Dedifferentiated amniotic fluid mesenchymal stem cell (primary cell): ENCODE results near the gene GRID2IP.

ENCODE experiments used
- DNase-seq: peaks from one replicate; pipeline ENCODE4 v3.0.0-alpha.2; 2016; ENCODE audit errors: extremely low spot score

Gene GRID2IP

GRCh38 chr7:6447581-6448199 is 103.6 kb downstream of the GRID2IP start, which contains the start of gene DAGLB:
Gene DAGLB, minus strand, starts transcription at chr7:6447954. Its CDS starts 112 bp downstream, at chr7:6447842.
- peak; percentile 83 for DNase-seq
